Effector memory CD4-positive, alpha-beta T cell (primary cell): ENCODE data around the gene TSPAN32.

Experiments
- DNase-seq, 3 donors: peaks; one replicate each; pipeline ENCODE4 v3.0.0-alpha.2; 2020
- H3K27ac ChIP-seq: 2 replicates; pipeline ENCODE4 v1.7.0; 2013; ENCODE audit warnings: mild to moderate bottlenecking, low read length, moderate library complexity; ENCODE audit not compliant: insufficient read depth, poor library complexity, severe bottlenecking
- H3K27me3 ChIP-seq: replicated peaks from 2 replicates; pipeline ENCODE4 v1.7.0; 2013; ENCODE audit warnings: mild to moderate bottlenecking, low read length; ENCODE audit not compliant: insufficient read depth, control insufficient read depth, poor library complexity, severe bottlenecking
- H3K36me3 ChIP-seq: 2 replicates; pipeline ENCODE4 v1.7.0; 2013; ENCODE audit warnings: mild to moderate bottlenecking, low read length, moderate library complexity; ENCODE audit not compliant: control insufficient read depth, insufficient read depth
- H3K4me1 ChIP-seq: 2 replicates; pipeline ENCODE4 v1.7.0; 2013; ENCODE audit warnings: low read length, mild to moderate bottlenecking; ENCODE audit not compliant: control insufficient read depth, insufficient read depth, poor library complexity, severe bottlenecking
- H3K4me3 ChIP-seq: 2 replicates; pipeline ENCODE4 v1.7.0; 2013; ENCODE audit warnings: low read length, low read depth, mild to moderate bottlenecking; ENCODE audit not compliant: insufficient read depth, poor library complexity, severe bottlenecking
- H3K9me3 ChIP-seq: 2 replicates; pipeline ENCODE4 v1.7.0; 2013; ENCODE audit warnings: mild to moderate bottlenecking, low read length, moderate library complexity; ENCODE audit not compliant: control insufficient read depth

Gene TSPAN32

DNA sequence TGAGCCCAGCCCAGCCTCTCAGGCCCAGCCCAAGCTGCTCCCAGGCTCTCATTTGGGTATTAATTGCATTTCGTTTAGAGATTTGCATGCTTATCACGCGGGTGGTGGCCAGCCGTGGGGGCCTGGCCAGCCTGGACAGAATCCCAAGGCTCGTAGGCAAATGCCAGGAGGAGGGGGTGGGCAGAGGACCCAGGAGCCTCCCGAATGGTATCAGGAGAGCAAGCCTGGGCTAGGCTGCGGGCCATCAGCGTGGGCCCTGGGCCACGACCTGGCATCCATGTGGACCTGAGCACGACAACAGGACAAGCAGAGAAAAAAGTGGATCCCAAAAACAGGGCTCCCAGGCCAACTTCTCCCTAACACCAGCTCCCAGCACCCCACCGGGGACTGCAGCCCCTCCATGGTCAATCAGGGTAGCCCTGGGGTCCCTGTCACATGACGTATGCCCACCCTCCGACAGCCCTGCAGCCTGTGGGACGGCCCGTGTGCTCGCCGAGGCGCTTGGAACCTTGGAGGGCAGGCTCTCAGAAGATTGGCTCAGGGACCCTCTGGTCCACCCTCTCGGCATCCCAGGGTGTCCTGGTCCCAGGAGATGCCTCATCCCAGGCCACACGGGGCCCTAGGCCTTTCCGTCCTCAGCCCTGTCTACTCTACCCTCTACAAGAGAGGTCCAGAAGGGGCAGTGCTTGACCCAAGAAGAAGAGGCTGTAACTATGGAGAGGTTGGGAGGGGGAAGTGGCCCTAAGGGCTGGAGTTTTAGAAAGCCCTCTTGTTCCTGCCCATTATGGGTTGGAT is 40.2 kb upstream of the TSPAN32 start:
- H3K27me3 ChIP-seq = no peaks in the 10 kb centered on the region
- H3K36me3 ChIP-seq = no peaks in the 10 kb centered on the region
- H3K4me3 ChIP-seq = no peak overlapping the region
- no peaks in the 10 kb centered on the region for H3K9me3 ChIP-seq
- H3K27ac ChIP-seq = no peak overlapping the region
- peaks cover 9% of the 10 kb centered on the region for H3K4me1 ChIP-seq
- no peak for DNase-seq

DNA sequence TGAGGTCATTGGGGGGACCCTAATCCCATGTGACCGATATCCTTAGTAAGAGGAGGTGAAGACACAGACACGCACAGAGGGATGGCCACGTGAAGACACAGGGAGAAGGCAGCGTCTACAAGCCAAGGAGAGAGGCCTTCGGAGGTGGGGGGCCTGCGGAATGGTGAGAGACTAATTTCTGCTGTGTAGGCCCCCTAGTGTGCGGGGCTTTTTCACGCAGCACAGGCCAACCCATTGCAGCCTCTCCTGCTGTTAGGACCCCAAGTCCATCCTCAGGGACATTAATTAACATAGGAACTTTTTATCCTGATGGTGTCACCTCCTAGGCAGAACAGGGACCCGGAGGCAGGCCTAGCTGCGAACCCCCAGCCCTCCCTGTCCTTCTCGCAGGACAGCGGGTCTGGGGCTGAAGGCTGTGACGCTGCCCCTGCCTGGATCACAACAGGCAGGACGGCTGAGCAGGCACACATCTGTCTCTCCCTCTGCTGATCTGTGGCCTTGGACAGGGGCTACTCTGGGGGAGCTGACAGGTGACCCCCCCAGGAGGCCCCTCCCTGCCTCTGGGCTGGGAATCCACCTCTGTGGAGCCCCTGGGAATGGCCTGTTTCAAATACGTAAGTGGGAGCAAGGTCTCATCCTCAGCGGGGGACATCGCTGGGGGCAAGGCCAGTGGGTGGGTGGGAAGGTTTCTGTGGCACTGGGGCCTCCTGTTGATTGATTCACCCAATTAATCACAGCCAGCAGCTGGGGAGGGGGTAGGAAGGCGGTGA is 39.3 kb upstream of the TSPAN32 start:
- H3K9me3 ChIP-seq = no peaks in the 10 kb centered on the region
- no peaks in the 10 kb centered on the region for H3K36me3 ChIP-seq
- no peaks in the 10 kb centered on the region for H3K27me3 ChIP-seq
- H3K4me1 ChIP-seq = peaks cover 12% of the 10 kb centered on the region
- no peak overlapping the region for H3K27ac ChIP-seq
- H3K4me3 ChIP-seq = no peak overlapping the region
- no peak for DNase-seq

- Histone ChIP-seq H3K27ac (no peak overlapping the region), H3K4me1 (peaks cover 12% of the 10 kb centered on the region), H3K27me3 (peaks cover 3% of the 10 kb centered on the region), H3K4me3 (no peak overlapping the region), H3K9me3 (no peaks in the 10 kb centered on the region), H3K36me3 (no peaks in the 10 kb centered on the region)
- no peak for DNase-seq
Observed at GRCh38 chr11:2263071-2263565, 38.7 kb upstream of the TSPAN32 start.

- no peak for DNase-seq
- peaks cover 12% of the 10 kb centered on the region for H3K4me1 ChIP-seq
- no peaks in the 10 kb centered on the region for H3K36me3 ChIP-seq
- no peak overlapping the region for H3K4me3 ChIP-seq
- H3K9me3 ChIP-seq = no peaks in the 10 kb centered on the region
- peaks cover 10% of the 10 kb centered on the region for H3K27me3 ChIP-seq
- no peak overlapping the region for H3K27ac ChIP-seq
Observed at GRCh38 chr11:2263724-2264360, 38.0 kb upstream of the TSPAN32 start.

DNA sequence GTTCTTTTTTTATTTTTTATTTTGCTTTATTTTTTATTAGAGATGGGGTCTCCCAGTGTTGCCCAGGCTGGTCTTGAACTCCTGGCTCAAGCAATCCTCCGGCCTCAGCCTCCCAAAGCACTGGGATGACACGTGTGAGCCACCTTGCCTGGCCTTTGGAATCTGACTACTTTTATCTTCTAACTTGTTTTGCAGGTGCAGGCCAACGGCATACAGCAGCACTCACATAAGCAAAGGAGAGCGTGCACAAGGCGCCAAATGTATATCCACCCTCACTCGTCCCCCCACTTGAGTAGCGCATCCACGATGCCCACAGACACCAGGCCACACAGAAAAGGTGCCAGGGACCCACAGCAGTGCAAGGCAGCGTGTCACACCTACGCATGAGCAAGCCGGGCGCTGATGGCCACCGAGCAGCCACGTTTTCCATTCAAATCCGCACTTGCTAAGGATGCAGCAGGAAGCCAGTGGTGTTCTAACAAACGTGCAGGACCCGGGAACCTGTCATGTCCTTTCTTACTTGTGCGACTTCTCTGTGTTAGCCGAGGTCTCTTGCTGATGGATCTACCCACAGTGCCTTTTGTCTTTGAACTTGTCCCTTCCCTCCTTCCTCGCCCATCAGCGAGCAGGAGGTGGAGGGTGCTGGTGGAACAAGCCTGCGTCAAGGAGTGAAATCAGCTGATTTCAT is 37.3 kb upstream of the TSPAN32 start:
- no peaks in the 10 kb centered on the region for H3K9me3 ChIP-seq
- H3K27ac ChIP-seq = no peak overlapping the region
- H3K36me3 ChIP-seq = no peaks in the 10 kb centered on the region
- no peak for DNase-seq
- H3K4me1 ChIP-seq = peaks cover 12% of the 10 kb centered on the region
- H3K4me3 ChIP-seq = no peak overlapping the region
- peaks cover 16% of the 10 kb centered on the region for H3K27me3 ChIP-seq

DNA sequence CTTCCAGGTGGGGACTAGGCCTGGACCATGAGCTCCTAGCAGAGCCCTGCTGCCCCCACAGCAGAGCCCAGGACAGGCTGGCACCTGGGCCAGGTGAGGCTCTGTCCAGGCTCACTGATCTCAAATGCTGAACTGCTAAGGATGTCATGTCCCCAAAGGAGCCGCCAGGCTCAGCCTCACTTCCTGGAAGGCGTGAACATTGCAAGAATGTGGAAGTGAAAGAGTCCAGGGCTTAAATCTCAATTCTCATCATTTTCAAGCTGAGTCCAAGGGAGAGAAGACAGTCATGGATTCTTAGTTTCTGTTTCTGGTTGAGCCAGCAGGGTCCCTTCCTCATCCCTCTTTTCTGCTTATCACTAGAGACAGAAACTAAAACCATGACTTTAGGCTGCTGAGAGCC is 36.4 kb upstream of the TSPAN32 start:
- no peak for DNase-seq
- Histone ChIP-seq H3K4me3 (no peak overlapping the region), H3K4me1 (peaks cover 18% of the 10 kb centered on the region), H3K36me3 (no peaks in the 10 kb centered on the region), H3K9me3 (no peaks in the 10 kb centered on the region), H3K27me3 (peaks cover 20% of the 10 kb centered on the region), H3K27ac (no peak overlapping the region)

DNA sequence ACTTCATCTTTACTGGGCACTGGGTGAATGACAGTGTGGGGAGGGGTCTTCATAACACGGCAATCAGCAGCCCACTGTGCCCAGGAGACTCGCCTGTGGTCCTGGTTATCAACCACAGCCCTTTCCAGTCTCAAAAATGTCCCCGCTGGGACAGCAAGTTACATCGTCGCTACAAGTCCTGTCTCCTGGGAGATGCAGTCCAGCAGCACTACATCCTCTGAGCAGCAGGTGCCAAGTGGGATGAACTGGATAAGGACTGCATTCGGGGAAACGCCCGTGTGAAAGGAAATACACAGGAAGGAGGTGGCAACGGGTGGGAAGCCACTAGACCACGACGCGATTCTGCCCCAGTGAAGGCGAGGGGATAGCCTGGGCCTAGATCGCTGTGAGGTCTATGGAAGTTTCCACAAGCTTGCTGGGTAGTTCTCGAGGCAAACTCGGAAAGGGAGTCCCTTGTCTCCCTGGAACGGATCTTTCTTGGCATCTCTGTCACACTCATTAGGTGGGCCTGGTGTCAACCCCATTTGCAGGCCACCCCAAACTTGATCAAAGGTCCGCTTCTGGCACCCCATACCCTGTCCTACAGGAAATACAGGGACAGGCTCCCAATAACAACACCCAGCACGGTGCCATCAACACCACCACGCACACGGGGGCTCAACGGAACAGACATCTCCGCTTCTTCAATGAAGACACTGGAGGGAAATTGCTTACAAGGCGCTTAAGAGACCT is 35.8 kb upstream of the TSPAN32 start:
- Histone ChIP-seq H3K36me3 (no peaks in the 10 kb centered on the region), H3K4me3 (no peak overlapping the region), H3K9me3 (no peaks in the 10 kb centered on the region), H3K27ac (no peak overlapping the region), H3K27me3 (peaks cover 26% of the 10 kb centered on the region), H3K4me1 (peaks cover 23% of the 10 kb centered on the region)
- DNase-seq = no peak

- Histone ChIP-seq H3K36me3 (no peaks in the 10 kb centered on the region), H3K27ac (no peak overlapping the region), H3K4me1 (peaks cover 23% of the 10 kb centered on the region), H3K4me3 (no peak overlapping the region), H3K27me3 (peaks cover 33% of the 10 kb centered on the region), H3K9me3 (no peaks in the 10 kb centered on the region)
- DNase-seq = no peak
Observed at GRCh38 chr11:2266586-2267305, 35.1 kb upstream of the TSPAN32 start.
